ENCODE results near the gene GAL3ST2.
A peak's percentile ranks its signal among the peaks of the same experiment; 100 is the strongest.
"Not testable (repeated sequence)": the region's sequence is repeated elsewhere in the genome, so short reads cannot be mapped to it uniquely, and the experiment has no call there.

Gene GAL3ST2

GRCh38 chr2:241818229-241818942 lies 41.8 kb downstream of the GAL3ST2 start:
- CTCF ChIA-PET, result no interaction called here
- DNase-seq, result no peak
- Mint-ChIP-seq H3K27me3 (peaks cover 23% of the 10 kb centered on the region), H3K36me3 (no peaks in the 10 kb centered on the region), H3K4me3 (no peak overlapping the region), H3K9me3 (peaks cover 13% of the 10 kb centered on the region), H3K4me1 (peaks cover 19% of the 10 kb centered on the region), H3K27ac (no peak overlapping the region)

GRCh38 chr2:241818943-241819270 lies 42.3 kb downstream of the GAL3ST2 start:
- Mint-ChIP-seq H3K9me3 (peaks cover 17% of the 10 kb centered on the region), H3K4me1 (peaks cover 23% of the 10 kb centered on the region), H3K27ac (no peak overlapping the region), H3K36me3 (peaks cover 3% of the 10 kb centered on the region), H3K27me3 (peaks cover 28% of the 10 kb centered on the region), H3K4me3 (no peak overlapping the region)
- CTCF ChIA-PET, result no interaction called here
- DNase-seq, result no peak

GRCh38 chr2:241819947-241820624 lies 43.5 kb downstream of the GAL3ST2 start:
- Mint-ChIP-seq H3K9me3 (peaks cover 23% of the 10 kb centered on the region), H3K4me1 (peaks cover 23% of the 10 kb centered on the region), H3K27me3 (peaks cover 38% of the 10 kb centered on the region)
- DNase-seq, CTCF ChIA-PET, H3K27ac Mint-ChIP-seq, H3K4me3 Mint-ChIP-seq, H3K36me3 Mint-ChIP-seq: not testable (repeated sequence)

GRCh38 chr2:241820625-241821384 lies 44.2 kb downstream of the GAL3ST2 start:
- peaks cover 26% of the 10 kb centered on the region for H3K9me3 Mint-ChIP-seq
- no peak for DNase-seq
- peaks cover 23% of the 10 kb centered on the region for H3K4me1 Mint-ChIP-seq
- CTCF ChIA-PET, result no interaction called here
- H3K4me3 Mint-ChIP-seq, result no peak overlapping the region
- H3K27ac Mint-ChIP-seq, result no peak overlapping the region
- H3K36me3 Mint-ChIP-seq, result peaks cover 3% of the 10 kb centered on the region
- H3K27me3 Mint-ChIP-seq, result peaks cover 38% of the 10 kb centered on the region

- Mint-ChIP-seq H3K9me3 (peaks cover 33% of the 10 kb centered on the region), H3K4me3 (no peak overlapping the region), H3K27me3 (peaks cover 46% of the 10 kb centered on the region), H3K36me3 (peaks cover 3% of the 10 kb centered on the region), H3K27ac (no peak overlapping the region), H3K4me1 (peaks cover 24% of the 10 kb centered on the region)
- no peak for DNase-seq
- CTCF ChIA-PET, result no interaction called here
Observed at GRCh38 chr2:241821460-241822263, 45.0 kb downstream of the GAL3ST2 start.

GRCh38 chr2:241822264-241822623 lies 45.6 kb downstream of the GAL3ST2 start:
- H3K9me3 Mint-ChIP-seq, result peaks cover 38% of the 10 kb centered on the region
- H3K36me3 Mint-ChIP-seq, result peaks cover 3% of the 10 kb centered on the region
- DNase-seq, result no peak
- H3K27ac Mint-ChIP-seq, result peak overlapping the region; percentile 19
- H3K27me3 Mint-ChIP-seq, result peaks cover 47% of the 10 kb centered on the region
- CTCF ChIA-PET, result no interaction called here
- peaks cover 24% of the 10 kb centered on the region for H3K4me1 Mint-ChIP-seq
- no peak overlapping the region for H3K4me3 Mint-ChIP-seq

GRCh38 chr2:241823531-241824437 lies 47.2 kb downstream of the GAL3ST2 start:
- H3K27ac Mint-ChIP-seq, result peak overlapping the region; percentile 3
- H3K27me3 Mint-ChIP-seq, result peaks cover 39% of the 10 kb centered on the region
- H3K4me3 Mint-ChIP-seq, H3K36me3 Mint-ChIP-seq, CTCF ChIA-PET, DNase-seq: not testable (repeated sequence)
- H3K4me1 Mint-ChIP-seq, result peaks cover 21% of the 10 kb centered on the region
- H3K9me3 Mint-ChIP-seq, result peaks cover 47% of the 10 kb centered on the region

- CTCF ChIA-PET, result no interaction called here
Observed at GRCh38 chr2:241827394-241827793, 50.8 kb downstream of the GAL3ST2 start.

GRCh38 chr2:241833101-241833663 lies 56.6 kb downstream of the GAL3ST2 start:
- H3K4me3 Mint-ChIP-seq, result no peak overlapping the region
- no peaks in the 10 kb centered on the region for H3K4me1 Mint-ChIP-seq
- DNase-seq, result no peak
- peaks cover 42% of the 10 kb centered on the region for H3K27me3 Mint-ChIP-seq
- CTCF ChIA-PET, result no interaction called here
- no peaks in the 10 kb centered on the region for H3K36me3 Mint-ChIP-seq
- H3K27ac Mint-ChIP-seq, result no peak overlapping the region
- peaks cover 2% of the 10 kb centered on the region for H3K9me3 Mint-ChIP-seq

More at GRCh38 chr2:241827394-241827793, 50.8 kb downstream of the GAL3ST2 start:
- H3K4me3 Mint-ChIP-seq, result no peak overlapping the region
- H3K4me1 Mint-ChIP-seq, result peaks cover 10% of the 10 kb centered on the region
- H3K36me3 Mint-ChIP-seq, result peaks cover 6% of the 10 kb centered on the region
- H3K9me3 Mint-ChIP-seq, result peaks cover 42% of the 10 kb centered on the region
- peak overlapping the region; percentile 17 for H3K27ac Mint-ChIP-seq
- no peak for DNase-seq
- peaks cover 37% of the 10 kb centered on the region for H3K27me3 Mint-ChIP-seq

GRCh38 chr2:241833756-241834526 lies 57.3 kb downstream of the GAL3ST2 start:
- not testable (repeated sequence) for H3K4me1 Mint-ChIP-seq, H3K36me3 Mint-ChIP-seq, H3K9me3 Mint-ChIP-seq, H3K4me3 Mint-ChIP-seq, H3K27ac Mint-ChIP-seq, DNase-seq
- CTCF ChIA-PET, result interaction anchor here (1.4 kb wide), 1 partner anchor 35 kb away, joined by 5 read pairs; no protein-coding TSS in a partner anchor
- H3K27me3 Mint-ChIP-seq, result peaks cover 46% of the 10 kb centered on the region

GRCh38 chr2:241834527-241835210 lies 58.0 kb downstream of the GAL3ST2 start:
- CTCF ChIA-PET, result interaction anchor here (1.4 kb wide), 1 partner anchor 34 kb away, joined by 5 read pairs; no protein-coding TSS in a partner anchor
- no peak overlapping the region for H3K27ac Mint-ChIP-seq
- peaks cover 52% of the 10 kb centered on the region for H3K27me3 Mint-ChIP-seq
- H3K4me1 Mint-ChIP-seq, result no peaks in the 10 kb centered on the region
- peak; percentile 18 for DNase-seq
- H3K9me3 Mint-ChIP-seq, result no peaks in the 10 kb centered on the region
- no peak overlapping the region for H3K4me3 Mint-ChIP-seq
- no peaks in the 10 kb centered on the region for H3K36me3 Mint-ChIP-seq

- Mint-ChIP-seq H3K4me3 (no peak overlapping the region), H3K27me3 (peaks cover 53% of the 10 kb centered on the region), H3K27ac (no peak overlapping the region), H3K9me3 (no peaks in the 10 kb centered on the region), H3K36me3 (no peaks in the 10 kb centered on the region), H3K4me1 (no peaks in the 10 kb centered on the region)
- CTCF ChIA-PET, result interaction anchor here (1.4 kb wide), 1 partner anchor 33 kb away, joined by 5 read pairs; no protein-coding TSS in a partner anchor
- no peak for DNase-seq
Observed at GRCh38 chr2:241835611-241836010, 59.0 kb downstream of the GAL3ST2 start.

Measured in activated naive CD4-positive, alpha-beta T cell treated with anti-CD3 and anti-CD28 coated beads, Interleukin-2, amount 10 ng/mL, durations not matched to agents 7 days and 5 days (primary cell).